Esophagus squamous epithelium (tissue), 5 donors: ENCODE measurements around the gene DDIT4. TPM values are rescaled to one million over a fixed set of nuclear protein-coding genes. Genes with fewer than 3 reads are reported as not detected.
A peak's percentile ranks its signal among the peaks of the same experiment; 100 is the strongest.
"Not testable (repeated sequence)": the region's sequence is repeated elsewhere in the genome, so short reads cannot be mapped to it uniquely, and the experiment has no call there.

Experiments
- DNase-seq: peaks from one replicate; lab custom pipeline; 2025; lab: John Stamatoyannopoulos, UW
- H3K27ac ChIP-seq, 4 donors: fragments of 200-600 bp; sonication (generic); one replicate each; pipeline ENCODE4 v1.5.1; 2016 to 2019; ENCODE audit warnings: mild to moderate bottlenecking in 1 of 4
- H3K27me3 ChIP-seq, 4 donors: fragments of 200-600 bp; sonication (generic); 1 replicate in 3 of 4; 2 replicates in 1 of 4; pipeline versions ENCODE4 v1.5.1 to v1.6.0; 2017 to 2021; ENCODE audit warnings: antibody characterized with exemption in 1 of 4
- H3K36me3 ChIP-seq, 3 donors: fragments of 200-600 bp; sonication (generic); one replicate each; pipeline ENCODE4 v1.5.1; 2016 to 2019
- H3K4me1 ChIP-seq, 3 donors: fragments of 200-600 bp; sonication (generic); one replicate each; pipeline ENCODE4 v1.5.1; 2017 to 2019
- H3K4me3 ChIP-seq, 4 donors: fragments of 200-600 bp; sonication (generic); 1 replicate in 3 of 4; 2 replicates in 1 of 4; pipeline ENCODE4 v1.5.1; 2016 to 2019; ENCODE audit warnings: mild to moderate bottlenecking in 2 of 4, moderate library complexity in 1 of 4
- H3K9me3 ChIP-seq, 3 donors: fragments of 200-600 bp; sonication (generic); one replicate each; pipeline ENCODE4 v1.5.1; 2016 to 2019
- POLR2A ChIP-seq, 4 donors: fragments of 450-650 bp; IDR thresholded peaks; one replicate each; pipeline ENCODE4 v1.6.1; 2017; ENCODE audit warnings: antibody characterized with exemption in 4 of 4, mild to moderate bottlenecking in 4 of 4, moderate library complexity in 3 of 4
- whole genome bisulfite sequencing, 2 donors: methylation state at CpG; one replicate each; pipeline ENCODE4 v1.1.5; 2018; 5-methylcytosine and 5-hydroxymethylcytosine counted together
- intact Hi-C: fragments of 100-400 bp; cut with DNase I; formaldehyde crosslinking; loops from one replicate; pipeline ENCODE4 v1.15.0; 2022
- total RNA-seq, 4 donors: library from RNA; depleted of rRNA; stranded (reverse); fragments of >200 nt; gene quantifications; one replicate each; pipeline ENCODE4 v1.1.0, GENCODE V29; 2016
- TF ChIP-seq, protein P1 (sequence below), 6 experiments: fragments of 450-650 bp in 4 of 6; fragments of 200-600 bp in 2 of 6; sonication (generic) in 2 of 6; IDR thresholded peaks; one replicate each; pipeline ENCODE4 v1.5.1; 2016 to 2019; ENCODE audit warnings: antibody characterized with exemption in 6 of 6, mild to moderate bottlenecking in 4 of 6, moderate library complexity in 4 of 6
- donor health status: DM: yes; HTN: yes; CAD: no.

DDIT4 gene
- total RNA-seq, 4 donors from 2014 or later, result 49.4 to 384 (median 138) TPM

DNA sequence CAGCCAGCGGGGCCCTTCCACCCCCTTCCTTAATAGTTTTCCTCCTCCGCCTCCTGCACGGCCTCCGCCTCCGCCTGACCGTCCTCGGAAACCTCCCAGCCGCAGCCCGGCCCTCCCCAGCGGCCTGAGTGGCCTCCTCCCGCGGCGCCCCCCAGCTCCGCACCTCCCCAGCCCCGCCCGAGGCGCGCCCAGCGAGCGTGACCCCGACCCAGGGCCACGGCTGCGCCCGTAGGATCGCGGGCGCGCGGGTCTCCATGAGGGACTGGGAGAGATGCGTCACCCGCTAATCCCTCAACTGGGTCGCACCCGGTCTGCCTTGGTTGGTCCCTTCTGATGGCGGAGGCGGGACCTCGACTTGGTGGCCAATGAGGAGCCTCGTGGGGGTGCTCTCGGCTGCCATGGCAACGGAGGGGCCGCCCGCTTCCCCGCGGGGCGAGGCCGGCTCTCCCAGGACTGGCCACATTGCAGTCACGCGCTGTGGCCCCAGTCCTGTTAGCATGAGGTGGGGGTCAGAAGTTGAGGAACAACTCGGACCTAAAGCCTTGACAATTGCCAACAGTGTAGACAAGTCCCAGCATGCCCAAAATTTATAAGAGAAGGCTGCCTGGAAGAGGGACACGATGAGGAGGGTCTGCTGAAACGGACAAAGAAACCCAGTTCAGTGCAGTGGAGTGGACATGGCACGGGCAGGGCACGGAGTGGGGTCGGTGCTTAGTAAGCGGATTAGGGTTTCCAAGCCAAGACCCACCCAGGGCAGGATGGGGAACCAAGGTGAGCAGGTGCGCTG lies 24.3 kb downstream of the DDIT4 start:
- intact Hi-C loops, result no loop called here
- no peaks in the 10 kb centered on the region for H3K9me3 ChIP-seq
- DNase-seq, result peak; percentile 84
- H3K4me3 ChIP-seq, result peak overlapping the region; percentile 52 to 95 (median 64)
- peak in 3 of 4 donors; percentile 21 to 96 (median 77) for TF ChIP-seq POLR2A (IDR thresholded peaks at IDR 0.05)
- TF ChIP-seq, protein P1, sequence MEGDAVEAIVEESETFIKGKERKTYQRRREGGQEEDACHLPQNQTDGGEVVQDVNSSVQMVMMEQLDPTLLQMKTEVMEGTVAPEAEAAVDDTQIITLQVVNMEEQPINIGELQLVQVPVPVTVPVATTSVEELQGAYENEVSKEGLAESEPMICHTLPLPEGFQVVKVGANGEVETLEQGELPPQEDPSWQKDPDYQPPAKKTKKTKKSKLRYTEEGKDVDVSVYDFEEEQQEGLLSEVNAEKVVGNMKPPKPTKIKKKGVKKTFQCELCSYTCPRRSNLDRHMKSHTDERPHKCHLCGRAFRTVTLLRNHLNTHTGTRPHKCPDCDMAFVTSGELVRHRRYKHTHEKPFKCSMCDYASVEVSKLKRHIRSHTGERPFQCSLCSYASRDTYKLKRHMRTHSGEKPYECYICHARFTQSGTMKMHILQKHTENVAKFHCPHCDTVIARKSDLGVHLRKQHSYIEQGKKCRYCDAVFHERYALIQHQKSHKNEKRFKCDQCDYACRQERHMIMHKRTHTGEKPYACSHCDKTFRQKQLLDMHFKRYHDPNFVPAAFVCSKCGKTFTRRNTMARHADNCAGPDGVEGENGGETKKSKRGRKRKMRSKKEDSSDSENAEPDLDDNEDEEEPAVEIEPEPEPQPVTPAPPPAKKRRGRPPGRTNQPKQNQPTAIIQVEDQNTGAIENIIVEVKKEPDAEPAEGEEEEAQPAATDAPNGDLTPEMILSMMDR (IDR thresholded peaks at IDR 0.05), result peak in 1 of 6 experiments; percentile 10
- H3K27me3 ChIP-seq, result no peaks in the 10 kb centered on the region
- WGBS, 2 donors, result 14 to 36% methylated on average over 10 of the region's 55 CpGs
- H3K4me1 ChIP-seq, result peaks cover 14 to 57% (median 24%) of the 10 kb centered on the region in 3 donors
- peak overlapping the region; percentile 93 to 99 (median 95) for H3K27ac ChIP-seq
- H3K36me3 ChIP-seq, result no peaks in the 10 kb centered on the region

DNA sequence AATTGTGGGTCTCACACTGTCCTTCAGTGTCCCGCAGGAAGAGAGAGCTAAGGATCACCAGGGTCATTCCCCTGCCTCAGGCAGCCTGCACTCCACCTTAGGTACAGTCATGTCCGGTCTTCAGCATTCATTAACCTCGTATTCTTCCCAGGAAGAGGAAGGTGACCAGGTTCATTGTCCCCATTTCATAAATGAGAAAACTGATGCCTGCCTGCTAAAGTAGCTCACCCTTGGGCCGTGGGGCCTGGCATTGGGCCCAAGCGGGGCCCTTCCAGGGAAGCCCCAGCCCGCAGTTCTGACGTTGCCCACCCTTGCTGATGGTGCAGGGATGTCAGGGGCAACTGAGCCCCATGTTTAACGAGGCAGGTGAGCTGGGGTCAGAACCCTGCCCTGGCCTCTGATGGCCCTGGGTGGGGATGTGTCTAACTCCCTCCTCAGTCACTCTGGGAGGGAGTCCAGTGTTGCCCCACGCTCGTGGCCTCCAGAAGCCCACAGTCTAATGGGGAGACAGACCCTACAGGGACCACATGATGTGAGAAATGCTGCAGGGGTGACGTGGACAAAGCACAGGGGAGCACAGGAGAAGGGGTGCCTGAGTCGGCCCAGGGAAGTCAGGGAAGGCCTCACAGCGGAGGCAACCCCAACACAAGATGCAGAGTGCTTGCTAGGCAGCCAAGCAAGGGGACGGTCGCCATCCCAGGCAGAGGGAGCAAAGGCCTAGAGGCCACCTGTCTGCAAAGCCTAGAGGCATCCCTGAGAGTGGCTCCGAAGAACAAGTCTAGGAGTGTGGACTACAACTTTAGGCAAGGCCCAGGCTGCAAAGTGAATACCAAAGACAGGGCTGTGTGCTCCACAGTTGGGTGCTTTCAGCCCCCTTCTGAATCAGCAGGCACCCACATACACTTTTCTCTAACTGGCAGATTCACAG lies 25.1 kb downstream of the DDIT4 start:
- no peak for TF ChIP-seq POLR2A (IDR thresholded peaks at IDR 0.05)
- TF ChIP-seq, protein P1 (IDR thresholded peaks at IDR 0.05), result no peak
- no peak for DNase-seq
- Histone ChIP-seq H3K4me3 (peak overlapping the region in 1 of 4 donors; percentile 95), H3K9me3 (no peaks in the 10 kb centered on the region), H3K27me3 (no peaks in the 10 kb centered on the region), H3K27ac (peak overlapping the region; percentile 93 to 99 (median 95)), H3K4me1 (peaks cover 12 to 48% (median 20%) of the 10 kb centered on the region in 3 donors), H3K36me3 (no peaks in the 10 kb centered on the region)
- intact Hi-C loops, result no loop called here
- WGBS, 2 donors, result 85 to 90% methylated on average over 8 to 9 of the region's 16 CpGs

DNA sequence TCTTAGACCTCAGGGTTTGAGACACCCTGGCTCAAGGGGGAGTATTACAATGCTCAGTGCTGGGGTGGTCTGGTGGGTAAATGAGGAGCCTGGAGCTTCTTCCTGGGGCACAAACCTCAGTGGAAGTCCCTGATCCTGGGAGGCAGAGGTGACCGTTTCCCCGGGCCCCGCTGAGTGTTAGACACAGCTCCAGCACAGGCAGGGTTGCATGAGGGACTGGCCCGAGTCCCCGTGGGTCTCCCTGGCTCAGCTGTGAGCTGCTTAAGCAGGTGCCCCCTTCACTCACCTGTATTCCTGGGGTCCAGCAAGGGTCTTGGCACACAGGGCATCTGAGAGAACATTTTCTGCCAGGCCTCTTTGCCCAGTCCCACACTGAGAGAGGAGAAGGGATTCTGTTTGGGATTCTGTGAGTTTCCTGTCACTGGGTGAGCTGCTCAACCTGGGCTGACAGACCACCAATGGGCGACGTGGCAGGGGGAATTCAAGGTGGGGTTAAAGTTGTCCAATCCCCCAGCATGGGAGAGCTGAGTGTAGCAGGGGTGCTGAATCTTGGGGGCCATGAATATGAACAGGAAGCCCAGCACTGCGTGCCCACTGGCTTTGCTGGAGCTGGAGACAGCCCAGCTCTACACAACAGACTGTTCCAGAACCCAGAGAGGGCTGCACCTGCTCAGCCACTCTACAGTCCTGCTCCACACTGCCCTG lies 29.9 kb downstream of the DDIT4 start:
- intact Hi-C loops, result no loop called here
- DNase-seq, result no peak
- H3K27ac ChIP-seq, result no peak overlapping the region
- H3K4me1 ChIP-seq, result peaks cover 7 to 21% (median 9%) of the 10 kb centered on the region in 3 donors
- H3K4me3 ChIP-seq, result no peak overlapping the region
- H3K9me3 ChIP-seq, result no peaks in the 10 kb centered on the region
- 67 to 100% methylated on average over 1 to 2 of the region's 8 CpGs for WGBS, 2 donors
- H3K36me3 ChIP-seq, result no peaks in the 10 kb centered on the region
- TF ChIP-seq POLR2A (IDR thresholded peaks at IDR 0.05), result no peak
- TF ChIP-seq, protein P1 (IDR thresholded peaks at IDR 0.05), result no peak
- H3K27me3 ChIP-seq, result no peaks in the 10 kb centered on the region

DNA sequence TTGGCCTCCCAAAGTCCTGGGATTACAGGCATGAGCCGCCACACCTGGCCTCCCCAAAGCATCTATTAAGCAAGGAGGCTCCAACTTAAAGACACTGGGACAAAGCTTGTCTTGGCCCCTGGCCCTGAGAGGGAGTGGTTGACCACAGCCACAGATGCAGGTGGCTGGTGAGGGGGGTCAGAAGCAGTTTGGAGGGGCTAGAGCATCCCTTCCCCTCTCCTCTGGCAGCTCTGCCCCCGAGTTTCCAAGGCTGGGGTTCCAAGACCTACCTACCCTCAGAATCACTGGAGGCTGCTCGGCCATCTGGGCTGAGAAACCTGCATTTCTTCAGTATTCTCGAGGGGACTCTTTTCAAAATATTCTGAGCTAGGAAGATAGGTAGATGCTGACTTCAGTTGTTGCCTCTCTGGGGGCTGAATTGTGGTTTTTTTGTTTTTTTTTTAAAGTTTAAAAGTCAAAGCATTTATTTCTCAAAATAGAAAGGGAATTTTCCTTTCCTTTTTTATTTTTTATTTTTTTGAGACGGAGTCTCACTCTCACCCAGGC lies 32.6 kb downstream of the DDIT4 start:
- intact Hi-C loops, result no loop called here
- Histone ChIP-seq H3K4me1 (peaks cover 28 to 43% (median 34%) of the 10 kb centered on the region in 3 donors), H3K4me3 (no peak overlapping the region), H3K36me3 (no peaks in the 10 kb centered on the region), H3K9me3 (no peaks in the 10 kb centered on the region), H3K27me3 (no peaks in the 10 kb centered on the region), H3K27ac (peak overlapping the region in 2 of 4 donors; percentile 13 to 31)
- TF ChIP-seq, protein P1 (IDR thresholded peaks at IDR 0.05), result no peak
- TF ChIP-seq POLR2A (IDR thresholded peaks at IDR 0.05), result no peak
- 79 to 89% methylated on average over 3 to 4 of the region's 5 CpGs for WGBS, 2 donors
- DNase-seq, result no peak

DNA sequence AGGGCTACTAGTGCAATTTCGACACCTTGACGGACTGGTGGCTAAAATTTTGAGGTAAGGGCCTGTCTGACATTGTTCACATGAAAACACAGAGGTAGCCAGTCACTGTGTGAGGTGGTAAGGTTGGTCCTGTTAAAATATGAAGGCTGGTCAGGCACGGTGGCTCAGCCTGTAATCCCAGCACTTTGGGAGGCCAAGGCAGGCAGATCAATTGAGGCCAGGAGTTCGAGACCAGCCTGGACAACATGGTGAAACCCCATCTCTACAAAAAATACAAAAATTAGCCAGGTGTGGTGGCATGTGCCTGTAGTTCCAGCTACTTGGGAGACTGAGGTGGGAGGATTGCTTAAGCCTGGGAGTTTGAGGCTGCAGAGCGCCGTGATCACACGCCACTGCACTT lies 34.0 kb downstream of the DDIT4 start:
- WGBS, 2 donors, result 97 to 98% methylated on average over 5 to 6 of the region's 7 CpGs
- H3K36me3 ChIP-seq, H3K9me3 ChIP-seq, H3K27me3 ChIP-seq, DNase-seq, H3K4me3 ChIP-seq, intact Hi-C loops: not testable (repeated sequence)
- peak overlapping the region in 2 of 4 donors; percentile 59 to 61 for H3K27ac ChIP-seq
- peaks cover 28 to 43% (median 34%) of the 10 kb centered on the region in 3 donors for H3K4me1 ChIP-seq
